GM12892 (cell line): ENCODE data around the gene IL1RAPL1.

Experiments
- DNase-seq: peaks from one replicate; pipeline ENCODE4 v3.0.0; 2011; ENCODE audit not compliant: insufficient read length
- FAIRE-seq: peaks from 2 replicates; lab custom pipeline; 2011; peaks lifted over from hg19 to GRCh38; lab: Jason Lieb, UNC
- POLR2A ChIP-seq: IDR thresholded peaks from 2 replicates; pipeline ENCODE4 v1.6.1; 2011; ENCODE audit warnings: low read depth, low read length, control low read depth
- POLR2AphosphoS5 ChIP-seq: IDR thresholded peaks from 2 replicates; pipeline ENCODE4 v1.6.1; 2011; ENCODE audit warnings: low read depth, low read length, control low read depth
- TAF1 ChIP-seq: IDR thresholded peaks from 2 replicates; pipeline ENCODE4 v1.6.1; 2011; ENCODE audit warnings: low read depth, mild to moderate bottlenecking, control low read depth, low read length, borderline replicate concordance

IL1RAPL1 gene

GRCh38 chrX:29145316-29145715, 558.1 kb downstream of the IL1RAPL1 start:
- DNase-seq (no peak), FAIRE-seq (no peak)
- TF ChIP-seq TAF1 (no peak), POLR2A (no peak), POLR2AphosphoS5 (no peak)

GRCh38 chrX:29148511-29148910, 561.3 kb downstream of the IL1RAPL1 start:
- no peak for DNase-seq
- TF ChIP-seq POLR2A, result no peak
- no peak for FAIRE-seq

- no peak for FAIRE-seq
Observed at GRCh38 chrX:29155286-29155685, 568.0 kb downstream of the IL1RAPL1 start.

GRCh38 chrX:29172880-29173279, 585.6 kb downstream of the IL1RAPL1 start:
- TF ChIP-seq TAF1 (no peak), POLR2A (no peak), POLR2AphosphoS5 (no peak)
- DNase-seq (no peak), FAIRE-seq (no peak)

More at GRCh38 chrX:29155286-29155685, 568.0 kb downstream of the IL1RAPL1 start:
- TF ChIP-seq POLR2A (no peak), TAF1 (no peak), POLR2AphosphoS5 (no peak)
- no peak for DNase-seq

- TF ChIP-seq POLR2AphosphoS5, result no peak
- no peak for TF ChIP-seq TAF1
- TF ChIP-seq POLR2A, result no peak
- no peak for FAIRE-seq
- DNase-seq, result no peak
Observed at GRCh38 chrX:29187264-29187663, 600.0 kb downstream of the IL1RAPL1 start.

- DNase-seq (no peak), FAIRE-seq (no peak)
- no peak for TF ChIP-seq POLR2A
- TF ChIP-seq TAF1, result no peak
- no peak for TF ChIP-seq POLR2AphosphoS5
Observed at GRCh38 chrX:29196501-29196900, 609.3 kb downstream of the IL1RAPL1 start.

- no peak for DNase-seq
- FAIRE-seq, result no peak
- TF ChIP-seq TAF1 (no peak), POLR2AphosphoS5 (no peak), POLR2A (no peak)
Observed at GRCh38 chrX:29215251-29215650, 628.0 kb downstream of the IL1RAPL1 start.

- FAIRE-seq (no peak), DNase-seq (no peak)
- TF ChIP-seq POLR2A (no peak), TAF1 (no peak), POLR2AphosphoS5 (no peak)
Observed at GRCh38 chrX:29225670-29226069, 638.4 kb downstream of the IL1RAPL1 start.

GRCh38 chrX:29229802-29230201, 642.6 kb downstream of the IL1RAPL1 start:
- TF ChIP-seq POLR2AphosphoS5 (no peak), POLR2A (no peak), TAF1 (no peak)
- DNase-seq (no peak), FAIRE-seq (no peak)

GRCh38 chrX:29231800-29232199, 644.6 kb downstream of the IL1RAPL1 start:
- no peak for FAIRE-seq
- DNase-seq, result no peak
- no peak for TF ChIP-seq TAF1

GRCh38 chrX:29233592-29234183, 646.4 kb downstream of the IL1RAPL1 start:
- DNase-seq, result no peak
- FAIRE-seq, result no peak
- TF ChIP-seq POLR2A (no peak), TAF1 (no peak), POLR2AphosphoS5 (no peak)

GRCh38 chrX:29237972-29238371, 650.7 kb downstream of the IL1RAPL1 start:
- DNase-seq, result no peak
- TF ChIP-seq TAF1 (no peak), POLR2AphosphoS5 (no peak), POLR2A (no peak)
- no peak for FAIRE-seq
